Umbilical cord (tissue), 2 donors: ENCODE results near the gene SRBD1. TPM values are rescaled to one million over a fixed set of nuclear protein-coding genes. Genes with fewer than 3 reads are reported as not detected.
A peak's percentile ranks its signal among the peaks of the same experiment; 100 is the strongest.

Experiments used
- DNase-seq: peaks from one replicate; pipeline ENCODE4 v3.0.0-alpha.2; 2015; ENCODE audit warnings: low spot score
- total RNA-seq: library from RNA; depleted of rRNA; stranded (reverse); fragments of >200 nt; gene quantifications from one replicate; pipeline ENCODE4 v1.2.3, GENCODE V29; 2014; ENCODE audit warnings: low replicate concordance; ENCODE audit not compliant: insufficient read depth

SRBD1 gene
- total RNA-seq, 1 donor from 2014 or later = 25.3 TPM

DNA sequence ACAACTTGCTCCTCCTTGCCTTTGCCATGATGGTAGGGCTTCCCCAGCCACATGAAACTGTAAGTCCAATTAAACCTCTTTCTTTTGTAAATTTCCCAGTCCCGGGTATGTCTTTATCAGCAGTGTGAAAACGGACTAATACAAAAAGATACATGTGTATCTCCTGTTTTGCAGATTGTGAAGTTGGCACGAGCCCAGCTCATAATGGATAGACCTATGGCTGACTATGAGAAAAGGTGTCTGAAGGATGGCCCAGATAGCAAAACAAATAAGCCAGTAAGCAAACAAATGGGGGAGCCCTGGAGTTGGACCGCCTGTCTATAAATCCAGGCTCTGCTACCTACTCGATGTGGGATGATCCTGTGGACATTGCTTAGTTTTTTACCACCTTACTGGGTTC lies 24.9 kb upstream of the SRBD1 start:
- DNase-seq = no peak

DNA sequence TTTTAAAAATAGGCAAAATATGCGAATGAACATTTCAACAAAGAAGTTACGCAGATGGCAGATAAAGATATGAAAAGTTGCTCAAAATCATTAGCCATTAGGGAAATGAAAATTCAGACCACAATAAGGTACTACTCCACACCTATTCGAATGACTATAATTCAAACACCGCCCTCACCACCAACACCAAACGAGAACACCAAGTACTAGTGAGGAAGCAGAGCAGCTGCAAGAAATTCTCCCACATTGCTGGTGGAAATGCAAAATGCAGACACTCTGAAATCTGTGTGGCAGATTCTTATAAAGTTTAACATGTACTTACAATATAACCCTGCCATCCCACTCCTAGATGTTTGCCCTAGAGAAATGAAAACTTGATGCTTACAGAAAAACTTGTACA lies 23.2 kb upstream of the SRBD1 start:
- no peak for DNase-seq

DNA sequence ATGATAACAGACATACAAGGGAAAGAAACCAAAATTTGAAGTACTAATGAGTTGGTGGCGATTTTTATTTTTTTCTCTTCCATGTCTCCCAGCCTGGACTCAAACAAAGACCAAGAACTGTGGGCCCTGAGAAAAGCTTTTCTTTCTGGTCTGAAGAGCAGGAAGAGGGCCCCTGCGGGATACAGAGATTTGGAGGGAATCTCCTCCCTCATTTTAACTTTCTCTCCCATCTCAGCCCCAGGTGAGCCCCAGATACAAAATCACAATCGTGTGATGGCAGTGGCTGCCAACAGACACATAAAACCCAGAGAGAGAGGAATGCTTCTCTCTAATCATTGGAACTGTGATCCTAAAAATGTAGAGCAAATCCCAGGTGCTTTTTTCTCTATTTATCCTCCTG lies 20.9 kb upstream of the SRBD1 start:
- DNase-seq = no peak

GRCh38 chr2:45631319-45631718 lies 20.3 kb upstream of the SRBD1 start:
- no peak for DNase-seq

DNA sequence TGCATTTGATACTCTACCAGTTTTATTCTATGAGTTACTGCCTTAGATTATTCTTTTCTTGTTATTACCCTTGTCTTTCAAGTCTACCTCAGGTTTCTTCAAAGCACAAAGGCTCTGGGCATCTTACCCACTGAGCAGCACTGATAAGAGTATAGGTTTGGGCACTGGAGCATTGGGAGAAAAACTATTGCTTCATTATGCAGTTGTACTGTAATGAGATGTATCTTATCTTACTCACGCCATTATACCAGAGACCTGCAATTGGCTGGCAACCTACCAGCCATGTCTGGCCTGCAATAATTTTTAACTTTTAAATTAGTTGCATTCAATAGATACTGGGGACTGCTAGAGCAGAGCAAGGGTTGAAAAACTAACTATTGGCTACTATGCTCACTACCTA lies 18.9 kb upstream of the SRBD1 start:
- DNase-seq = no peak

GRCh38 chr2:45627911-45628310 lies 16.8 kb upstream of the SRBD1 start:
- DNase-seq = no peak

GRCh38 chr2:45626387-45627221 lies 15.5 kb upstream of the SRBD1 start:
- DNase-seq = no peak

GRCh38 chr2:45625824-45626223 lies 14.8 kb upstream of the SRBD1 start:
- DNase-seq = no peak

DNA sequence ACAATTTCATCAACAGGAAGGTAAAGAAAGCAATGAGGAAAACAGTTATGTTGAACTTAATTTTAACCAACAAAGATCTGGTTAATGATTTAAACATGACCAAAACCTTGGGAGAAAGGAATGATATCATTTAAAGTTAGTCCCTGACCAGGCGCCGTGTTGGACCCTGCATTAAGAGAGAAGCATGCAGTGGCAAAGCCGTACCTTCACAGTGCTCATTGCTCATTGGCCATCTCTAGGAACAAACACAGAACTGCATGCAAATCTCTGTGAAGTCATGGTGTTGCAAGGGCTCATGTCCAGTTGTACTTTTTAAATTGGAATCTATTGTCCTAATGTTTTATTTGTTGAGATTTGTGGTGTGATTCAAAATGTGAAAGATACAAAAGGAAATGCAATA lies 12.0 kb upstream of the SRBD1 start:
- no peak for DNase-seq

DNA sequence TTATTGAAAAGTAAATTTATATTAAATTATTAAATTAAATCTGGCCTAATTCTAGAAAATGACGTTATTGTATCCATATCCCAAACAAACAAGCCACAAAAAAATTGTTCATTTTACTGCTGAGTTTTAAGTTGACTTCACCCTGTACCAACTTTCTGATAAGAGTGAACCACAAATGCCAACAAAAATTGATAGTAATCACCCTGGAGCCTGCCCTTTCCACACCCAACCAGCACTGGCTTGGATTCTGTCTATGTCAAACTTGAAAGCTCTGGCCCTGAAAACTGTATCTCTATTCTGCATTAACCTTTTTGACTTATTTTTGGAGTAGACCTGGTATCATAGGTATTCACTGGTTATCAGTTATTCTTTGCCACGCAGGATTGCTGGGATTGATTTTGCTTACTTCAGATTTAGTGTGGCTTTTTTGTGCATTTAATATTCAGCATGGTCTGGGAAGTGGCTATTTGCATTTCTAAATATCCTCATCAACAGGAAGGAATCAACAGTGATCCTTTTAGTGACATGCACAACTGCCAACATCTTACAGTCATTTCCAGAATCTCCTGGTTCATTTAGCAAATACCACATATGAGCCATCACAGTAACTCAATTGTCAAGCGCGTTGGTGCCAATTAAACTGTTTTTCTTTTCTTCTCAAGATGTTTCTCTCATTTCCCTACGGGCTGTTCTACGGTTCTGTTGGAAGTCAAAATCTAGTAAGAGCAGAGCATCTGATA lies 11.4 kb upstream of the SRBD1 start:
- DNase-seq = no peak

GRCh38 chr2:45617496-45617895 lies 6.4 kb upstream of the SRBD1 start:
- DNase-seq = no peak

DNA sequence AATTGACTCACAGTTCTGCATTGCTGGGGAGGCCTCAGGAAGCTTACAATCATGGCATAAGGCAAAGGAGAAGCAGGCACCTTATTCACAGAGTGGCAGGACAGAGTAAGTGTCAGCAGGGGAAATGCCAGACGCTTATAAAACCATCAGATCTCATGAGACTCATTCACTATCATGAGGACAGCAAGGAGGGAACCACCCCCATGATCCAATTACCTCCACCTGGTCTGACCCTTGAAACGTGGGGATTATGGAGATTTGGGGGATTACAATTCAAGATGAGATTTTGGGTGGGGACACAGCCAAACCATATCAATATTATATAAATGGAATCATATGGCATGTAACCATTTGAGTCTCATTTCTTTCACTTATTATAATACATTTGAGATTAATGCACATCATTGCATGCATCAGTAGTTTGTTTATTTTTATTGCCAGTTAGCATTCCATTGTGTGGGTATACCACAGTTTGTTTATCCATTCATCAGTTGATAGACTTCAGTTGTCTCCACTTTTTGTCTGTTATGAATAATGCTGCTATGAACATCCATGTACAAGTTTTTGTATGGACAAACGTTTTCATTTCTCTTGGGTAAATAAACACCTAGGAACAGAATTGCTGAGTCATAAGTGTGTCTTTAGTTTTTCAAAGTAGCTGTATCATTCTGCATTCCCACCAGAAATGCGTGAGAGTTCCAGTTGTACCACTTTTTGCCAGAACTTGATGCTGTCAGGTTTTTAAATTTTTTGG lies 5.8 kb upstream of the SRBD1 start:
- DNase-seq = no peak

DNA sequence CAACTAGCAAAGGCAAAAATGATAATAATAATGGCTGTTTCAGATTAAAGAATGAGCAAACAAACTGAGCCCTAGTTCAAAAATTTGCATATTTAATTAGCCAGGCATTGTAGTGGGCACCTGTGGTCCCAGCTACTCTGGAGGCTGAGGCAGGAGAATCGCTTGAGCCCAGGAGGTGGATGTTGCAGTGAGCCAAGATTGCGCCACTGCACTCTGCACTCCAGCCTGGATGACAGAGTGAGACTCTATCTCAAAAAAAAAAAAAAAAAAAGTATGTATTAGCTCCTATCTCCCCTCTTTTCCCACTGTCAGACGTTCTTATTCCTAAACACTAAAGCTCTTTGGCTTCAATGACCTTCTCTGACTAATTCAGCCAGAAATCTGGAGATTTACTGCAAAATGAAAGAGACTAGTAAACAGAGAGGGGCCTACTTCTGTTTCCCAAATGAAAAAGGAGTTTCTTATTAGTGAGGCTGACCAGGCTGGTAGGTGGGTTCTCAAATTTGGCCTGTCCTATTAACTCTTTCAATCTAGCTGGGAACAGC lies 3.9 kb upstream of the SRBD1 start:
- DNase-seq = peak; percentile 79

GRCh38 chr2:45614330-45614729 lies 3.3 kb upstream of the SRBD1 start:
- DNase-seq = peak; percentile 22

DNA sequence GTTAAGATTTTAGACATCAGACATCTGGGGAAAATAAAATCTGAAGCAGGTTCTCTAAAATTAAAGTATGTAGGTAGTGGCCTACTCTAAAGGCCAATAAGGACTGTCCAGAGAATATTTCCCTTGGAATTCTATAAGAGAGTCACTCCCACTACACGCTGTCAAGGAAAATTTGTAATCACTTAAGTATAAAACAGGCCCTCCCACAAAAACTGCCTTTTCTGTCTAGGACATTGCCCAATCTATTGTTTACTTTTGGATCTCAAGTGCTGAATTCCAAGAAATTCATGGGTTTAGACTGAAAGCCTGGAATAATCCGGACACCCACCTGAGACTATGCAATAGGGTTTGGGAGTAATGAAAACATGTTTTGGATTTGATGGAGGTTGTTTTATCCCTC lies 1.7 kb upstream of the SRBD1 start:
- no peak for DNase-seq

- DNase-seq = no peak
Observed at GRCh38 chr2:45612285-45612684, 1.2 kb upstream of the SRBD1 start.

GRCh38 chr2:45610281-45611019 lies 617 bp downstream of the SRBD1 start:
- DNase-seq = peak; percentile 77

DNA sequence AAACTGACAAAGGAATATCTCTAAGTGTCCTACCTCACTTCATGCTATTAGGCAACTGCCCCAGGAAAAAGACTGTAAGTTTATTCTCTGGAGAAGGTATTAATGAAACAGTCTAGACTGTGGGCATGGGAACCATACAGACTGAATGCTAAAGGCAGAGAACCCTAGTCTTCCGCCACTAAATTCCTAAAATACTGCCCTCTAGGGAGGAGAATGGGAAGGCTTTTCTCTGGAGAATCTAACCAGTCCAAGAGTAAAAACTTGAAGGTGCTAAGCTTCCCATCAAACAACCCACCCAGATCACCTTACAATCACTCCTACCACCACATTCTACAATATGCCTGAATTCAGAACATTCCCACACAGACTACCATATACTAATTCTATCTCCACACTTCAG lies 3.4 kb downstream of the SRBD1 start:
- no peak for DNase-seq

- DNase-seq = no peak
Observed at GRCh38 chr2:45606796-45607195, 4.3 kb downstream of the SRBD1 start.

GRCh38 chr2:45605116-45605515 lies 6.0 kb downstream of the SRBD1 start:
- DNase-seq = no peak

DNA sequence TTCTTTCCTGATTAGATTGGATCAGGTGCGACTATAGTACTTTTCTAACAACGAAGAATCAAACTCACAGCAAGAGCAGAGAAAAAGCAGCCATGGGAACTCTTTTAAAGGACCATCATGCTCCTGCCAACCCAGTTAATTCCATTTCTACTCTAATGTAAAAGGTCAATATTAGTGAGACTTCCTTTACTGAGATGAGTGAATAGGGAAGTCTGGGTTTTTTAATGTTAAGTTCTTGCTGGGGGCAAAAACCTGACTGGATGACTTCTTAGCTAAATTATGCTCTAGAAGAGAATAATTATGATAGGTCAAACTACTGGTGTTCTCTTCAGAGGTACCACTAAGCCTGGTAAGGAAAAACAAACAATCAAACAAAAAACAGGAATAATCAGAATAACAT lies 8.4 kb downstream of the SRBD1 start:
- no peak for DNase-seq
